IPS-18c (cell line): ENCODE measurements around the gene NDUFS8.
A peak's percentile ranks its signal among the peaks of the same experiment; 100 is the strongest.
"Not testable (repeated sequence)": the region's sequence is repeated elsewhere in the genome, so short reads cannot be mapped to it uniquely, and the experiment has no call there.

ENCODE experiments used
- H3K4me3 ChIP-seq: 2 replicates; pipeline ENCODE4 v1.7.0; 2013; ENCODE audit warnings: low read depth, mild to moderate bottlenecking, low read length, moderate library complexity; ENCODE audit not compliant: insufficient read depth
- H3K9me3 ChIP-seq: one replicate; pipeline ENCODE4 v1.6.1; 2013; ENCODE audit warnings: mild to moderate bottlenecking, low read length, moderate library complexity; ENCODE audit not compliant: control insufficient read depth, insufficient read depth

NDUFS8 gene

DNA sequence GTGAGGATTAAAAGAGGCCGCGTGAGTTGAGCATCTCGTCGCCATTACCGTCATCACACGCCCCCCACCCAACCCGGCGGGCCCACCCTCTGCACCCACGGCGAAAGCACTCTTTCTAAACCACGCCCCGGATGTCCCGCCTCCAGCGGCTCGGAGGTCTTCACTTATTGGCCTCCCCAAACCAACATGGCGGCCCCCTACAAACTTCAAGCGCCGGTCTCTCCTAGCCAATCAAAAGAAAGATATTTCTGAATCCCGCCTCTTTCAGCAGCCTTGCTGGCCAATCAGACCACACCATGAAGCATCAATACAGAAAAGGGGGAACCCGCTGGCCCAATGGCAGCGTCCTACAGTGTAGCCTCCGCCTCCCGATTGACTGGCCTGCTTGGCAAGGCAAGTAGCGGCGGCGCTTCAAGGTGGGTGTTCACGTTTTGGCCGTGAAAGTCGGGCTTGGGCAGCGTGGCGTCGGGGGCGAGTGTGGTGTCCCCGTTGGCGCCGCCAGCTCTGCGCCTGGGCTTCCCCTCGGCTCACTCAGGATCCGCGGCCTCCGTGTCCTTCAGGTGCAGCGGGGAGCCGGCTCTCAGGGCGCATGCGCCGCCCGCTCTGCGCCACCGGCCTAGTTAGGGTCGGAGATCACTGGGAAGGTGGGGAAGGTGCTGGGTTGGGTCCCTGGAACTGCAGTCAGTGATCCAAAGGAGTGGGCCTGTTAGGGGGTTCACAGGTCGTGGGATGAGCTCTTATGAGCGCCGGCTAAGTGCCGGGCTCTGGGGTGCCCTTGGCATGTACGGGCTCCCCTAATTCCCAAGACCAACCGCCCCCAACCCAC, at the start of gene NDUFS8:
NDUFS8 (plus strand) TSS at position 364 of the 826 bp plus-strand sequence. CDS start 1,471 bp downstream, outside the sequence.
- no peaks in the 10 kb centered on the region for H3K9me3 ChIP-seq
- peak within 1 kb of the TSS; percentile 94 for H3K4me3 ChIP-seq

- H3K9me3 ChIP-seq, H3K4me3 ChIP-seq: not testable (repeated sequence)
These were observed 49.3 kb upstream of the NDUFS8 start for GRCh38 chr11:67981226-67981625.

DNA sequence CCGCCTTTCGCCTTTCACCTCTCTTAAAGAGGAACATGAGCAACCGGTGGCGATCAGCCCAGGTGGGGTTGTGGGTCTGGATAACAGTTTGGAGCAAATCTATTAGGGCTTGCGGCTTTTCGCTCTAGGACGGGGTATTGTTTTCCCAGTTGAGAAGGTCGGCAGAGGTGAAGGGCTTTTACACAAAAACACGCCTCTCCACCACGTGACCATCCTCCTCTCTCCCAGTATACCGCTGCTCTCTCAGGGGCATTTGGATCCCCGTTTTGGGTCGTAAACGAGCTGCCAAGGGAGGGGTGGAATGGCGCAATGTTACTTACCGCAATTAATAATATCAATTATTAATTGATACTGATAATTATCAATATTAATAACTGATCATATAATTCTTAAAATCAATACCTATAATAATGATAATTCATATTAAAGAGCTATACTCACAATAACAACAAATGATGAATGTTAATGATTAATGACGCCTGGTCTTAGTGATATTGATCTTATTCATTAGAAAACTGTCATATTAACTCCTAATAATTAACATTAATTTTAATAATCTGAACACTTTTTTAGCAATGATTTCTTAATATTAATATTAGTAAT, 48.1 kb upstream of the NDUFS8 start:
- not testable (repeated sequence) for H3K9me3 ChIP-seq, H3K4me3 ChIP-seq

- Histone ChIP-seq H3K4me3 (no peak overlapping the region), H3K9me3 (no peaks in the 10 kb centered on the region)
These were observed 46.5 kb upstream of the NDUFS8 start for GRCh38 chr11:67983951-67984350.

DNA sequence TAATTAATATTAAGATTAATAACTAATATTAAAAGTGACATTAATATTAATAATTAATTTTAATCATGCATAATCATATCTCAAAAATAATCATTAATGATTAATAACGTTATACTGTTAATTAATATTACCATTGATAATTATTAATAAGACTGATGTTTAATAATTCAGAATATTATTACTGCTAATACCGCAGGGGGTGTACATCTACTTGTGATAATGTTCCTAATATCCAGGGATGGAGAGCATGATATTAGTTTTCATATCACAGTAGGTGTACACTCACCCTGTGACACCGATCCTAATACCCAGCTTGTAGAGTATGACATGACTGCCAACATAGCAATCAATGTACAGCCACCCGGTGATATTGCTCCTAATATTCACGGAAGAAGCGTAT, 45.2 kb upstream of the NDUFS8 start:
- H3K9me3 ChIP-seq, H3K4me3 ChIP-seq: not testable (repeated sequence)

GRCh38 chr11:67990546-67991346, 39.7 kb upstream of the NDUFS8 start:
- H3K9me3 ChIP-seq = not testable (repeated sequence)
- H3K4me3 ChIP-seq = peak overlapping the region; percentile 38; the same call in 1 of the 2 replicates

- H3K4me3 ChIP-seq = peak overlapping the region; percentile 38; the same call in 1 of the 2 replicates
- not testable (repeated sequence) for H3K9me3 ChIP-seq
These were observed 38.9 kb upstream of the NDUFS8 start for GRCh38 chr11:67991347-67992121.

DNA sequence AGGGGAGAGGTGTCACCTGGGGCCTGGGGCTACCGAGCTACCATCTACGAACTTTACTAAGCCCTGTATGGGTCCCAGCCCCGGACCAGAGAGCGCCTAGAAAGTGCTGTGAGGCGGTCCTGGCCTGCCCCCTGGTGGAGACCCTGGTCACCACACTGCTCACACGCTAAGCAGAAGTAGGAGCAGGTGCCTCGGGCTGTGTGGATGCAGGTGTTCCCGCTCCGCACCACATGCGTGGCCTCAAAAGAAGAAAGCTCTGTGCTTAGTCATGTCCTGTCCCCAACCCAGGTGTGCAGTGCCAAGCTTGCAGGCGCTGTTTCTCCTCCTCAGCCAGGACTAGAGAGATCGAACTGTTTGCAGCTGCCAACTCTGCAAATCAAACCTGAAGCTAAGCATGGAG, 36.7 kb upstream of the NDUFS8 start:
- not testable (repeated sequence) for H3K4me3 ChIP-seq, H3K9me3 ChIP-seq

GRCh38 chr11:67994387-67994786, 36.1 kb upstream of the NDUFS8 start:
- H3K4me3 ChIP-seq, H3K9me3 ChIP-seq: not testable (repeated sequence)

- H3K4me3 ChIP-seq, H3K9me3 ChIP-seq: not testable (repeated sequence)
These were observed 35.4 kb upstream of the NDUFS8 start for GRCh38 chr11:67995129-67995528.

GRCh38 chr11:67995579-67995978, 34.9 kb upstream of the NDUFS8 start:
- not testable (repeated sequence) for H3K9me3 ChIP-seq, H3K4me3 ChIP-seq

GRCh38 chr11:67996051-67996450, 34.4 kb upstream of the NDUFS8 start:
- Histone ChIP-seq H3K4me3 (no peak overlapping the region), H3K9me3 (no peaks in the 10 kb centered on the region)

DNA sequence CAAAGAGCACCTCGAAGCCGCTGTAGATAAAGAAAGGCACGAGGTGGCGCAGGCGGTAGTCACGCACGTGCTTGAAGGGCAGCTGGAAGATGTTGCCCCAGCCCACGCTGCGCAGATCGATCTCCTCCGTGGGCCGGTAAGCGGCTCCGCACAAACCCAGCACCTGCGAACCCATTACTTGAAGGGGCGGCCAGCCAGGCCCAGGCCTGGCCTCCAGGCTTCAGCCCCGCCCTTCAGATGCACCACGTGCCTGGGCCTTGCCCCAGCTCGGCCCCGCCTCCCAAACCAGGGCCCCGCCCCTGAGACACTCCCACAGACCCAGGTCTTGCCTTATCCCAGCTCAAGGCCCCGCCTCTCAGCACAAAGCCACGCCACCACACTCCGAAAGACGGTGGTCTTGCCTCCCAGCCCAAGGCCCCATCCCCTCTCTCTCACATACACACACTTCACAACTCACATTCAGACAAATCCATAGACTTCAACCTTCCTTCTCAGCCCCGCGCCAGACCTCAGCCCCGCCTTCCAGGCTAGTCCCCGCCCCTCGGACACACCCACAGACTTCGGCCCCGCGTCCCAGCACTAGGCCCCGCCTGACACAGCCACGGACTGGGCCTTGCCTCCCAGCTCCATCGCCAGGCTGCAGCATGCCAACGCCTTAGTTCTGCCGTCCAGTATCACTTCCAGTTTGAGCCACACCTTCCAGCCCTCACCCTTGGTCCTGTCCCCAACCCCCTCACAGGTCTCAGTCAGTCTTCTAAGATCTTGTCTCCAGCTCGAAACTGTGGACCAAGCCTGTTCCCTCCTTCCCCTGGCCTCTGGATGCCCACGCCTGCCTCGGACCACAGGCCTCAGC, 33.6 kb upstream of the NDUFS8 start:
- Histone ChIP-seq H3K9me3 (no peaks in the 10 kb centered on the region), H3K4me3 (peak overlapping the region; percentile 54; the same call in 1 of the 2 replicates)

DNA sequence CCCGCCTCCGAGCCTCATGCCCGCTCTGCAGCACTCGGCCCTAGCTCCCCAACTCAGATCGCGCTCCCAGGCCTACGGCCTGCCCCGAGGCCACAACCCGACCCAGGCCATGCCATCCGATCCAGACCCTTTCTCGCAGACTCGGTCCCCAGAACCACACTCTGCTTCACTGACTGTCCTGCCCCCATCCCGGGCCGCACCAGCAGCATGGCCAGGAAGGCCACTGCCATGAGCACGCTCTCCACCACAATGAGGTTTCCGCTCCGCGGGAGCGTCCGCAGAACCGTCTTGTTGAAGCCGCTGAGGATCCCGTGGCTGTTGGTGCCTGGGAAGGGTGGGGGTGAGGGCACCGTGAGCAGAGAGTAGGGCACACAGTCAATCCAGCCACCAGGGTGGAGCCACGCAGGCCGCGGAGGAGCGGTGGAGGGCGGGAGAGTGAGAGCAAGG, 33.0 kb upstream of the NDUFS8 start:
- Histone ChIP-seq H3K4me3 (no peak overlapping the region), H3K9me3 (no peaks in the 10 kb centered on the region)

DNA sequence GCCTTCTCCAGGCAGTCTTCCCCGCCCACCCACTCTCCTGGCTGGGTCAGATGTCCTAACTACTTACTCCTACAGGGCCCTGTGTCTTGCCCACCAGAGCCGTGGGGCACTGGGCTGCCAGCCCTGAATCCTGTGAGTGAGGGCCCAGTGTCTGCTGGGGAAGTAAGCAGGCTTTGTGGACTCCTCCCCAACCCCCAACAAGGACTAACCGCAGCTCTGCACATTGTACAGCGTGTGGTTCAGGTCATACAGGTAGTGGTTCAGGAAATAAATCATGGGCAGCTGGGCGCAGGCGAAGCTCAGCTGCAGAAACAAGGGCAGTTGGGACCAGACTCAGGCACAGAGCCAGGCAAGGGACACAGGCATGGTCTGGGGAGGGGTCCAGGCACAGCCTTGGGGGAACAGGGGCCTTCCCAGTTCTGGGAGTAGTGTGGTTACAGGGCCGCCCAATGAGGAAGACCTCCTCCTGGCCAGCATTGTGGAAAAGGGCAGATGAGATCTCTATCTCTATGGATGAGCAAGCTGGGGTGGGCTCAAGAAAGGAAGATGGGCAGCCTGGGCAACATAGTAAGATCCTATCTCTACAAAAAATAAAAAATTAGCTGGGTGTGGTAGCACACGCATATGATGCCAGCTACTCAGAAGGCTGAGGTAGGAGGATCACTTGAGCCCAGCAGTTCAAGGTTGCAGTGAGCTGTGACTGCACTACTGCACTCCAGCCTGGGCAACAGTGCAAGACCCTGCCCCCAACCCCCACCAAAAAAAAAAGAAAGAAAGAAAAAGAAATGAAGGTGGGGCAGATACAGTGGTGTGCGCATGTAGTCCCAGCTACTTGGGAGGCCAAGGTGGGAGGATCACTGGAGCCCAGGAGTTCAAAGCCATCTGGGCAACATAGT, 32.1 kb upstream of the NDUFS8 start:
- Histone ChIP-seq H3K9me3 (no peaks in the 10 kb centered on the region), H3K4me3 (no peak overlapping the region)
